HL-60 (cell line): ENCODE results near the gene UBAC2.

ENCODE experiments used
- DNase-seq, 2 experiments: peaks; one replicate each; pipeline ENCODE4 v3.0.0-alpha.2; 2010 to 2020; ENCODE audit warnings: low read depth in 1 of 2, low spot score in 1 of 2
- H3K27ac ChIP-seq: fragments of 250-450 bp; sonication (Bioruptor Pico); replicated peaks from 2 replicates; pipeline ENCODE4 v1.5.1; 2020; ENCODE audit warnings: mild to moderate bottlenecking, moderate library complexity
- H3K27me3 ChIP-seq: fragments of 250-450 bp; sonication (Bioruptor Pico); 2 replicates; pipeline ENCODE4 v1.5.1; 2021; ENCODE audit warnings: mild to moderate bottlenecking, moderate library complexity; ENCODE audit not compliant: insufficient read depth, poor library complexity, severe bottlenecking
- H3K4me3 ChIP-seq: replicated peaks from 2 replicates; pipeline ENCODE4 v1.5.1; 2011; ENCODE audit warnings: mild to moderate bottlenecking, control low read depth, low read length; ENCODE audit not compliant: insufficient read depth
- GABPA ChIP-seq: IDR thresholded peaks from 2 replicates; pipeline ENCODE4 v1.6.1; 2012; ENCODE audit warnings: low read depth
- POLR2AphosphoS5 ChIP-seq: IDR thresholded peaks from 2 replicates; pipeline ENCODE4 v1.6.1; 2012; ENCODE audit warnings: low read depth
- SPI1 ChIP-seq: IDR thresholded peaks from 2 replicates; pipeline ENCODE4 v1.6.1; 2012; ENCODE audit warnings: low read depth, mild to moderate bottlenecking, borderline replicate concordance
- TF ChIP-seq, protein P1 (sequence below): IDR thresholded peaks from one replicate; pipeline ENCODE4 v1.5.1; 2011; ENCODE audit warnings: low read length, control low read depth, inconsistent platforms; ENCODE audit not compliant: insufficient read depth
- TF ChIP-seq, protein P2 (sequence below): IDR thresholded peaks from 2 replicates; pipeline ENCODE4 v1.6.1; 2012; ENCODE audit warnings: low read depth; ENCODE audit not compliant: insufficient replicate concordance

UBAC2 gene

DNA sequence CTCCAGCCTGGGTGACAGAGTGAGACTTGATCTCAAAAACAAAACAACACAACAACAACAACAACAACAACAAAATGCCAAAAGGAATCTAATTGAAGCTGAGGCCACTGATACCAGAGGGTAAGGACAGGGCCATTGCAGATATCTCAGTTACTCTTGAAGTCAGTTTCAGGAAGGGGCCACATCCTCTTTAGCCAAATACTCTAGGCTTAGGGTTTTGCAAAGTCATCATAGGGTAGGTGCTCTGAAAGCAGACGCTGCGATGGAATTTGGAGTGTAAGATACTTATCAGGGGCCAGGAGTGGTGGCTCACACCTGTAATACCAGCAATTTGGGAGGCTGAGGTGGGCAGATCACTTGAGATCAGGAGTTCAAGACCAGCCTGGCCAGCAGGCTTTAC lies 46.6 kb upstream of the UBAC2 start:
- no peak overlapping the region for H3K27ac ChIP-seq
- H3K27me3 ChIP-seq, result peaks cover 44% of the 10 kb centered on the region
- no peak for TF ChIP-seq GABPA
- DNase-seq, result peak in 1 of 2 experiments; percentile 30
- no peak overlapping the region for H3K4me3 ChIP-seq

DNA sequence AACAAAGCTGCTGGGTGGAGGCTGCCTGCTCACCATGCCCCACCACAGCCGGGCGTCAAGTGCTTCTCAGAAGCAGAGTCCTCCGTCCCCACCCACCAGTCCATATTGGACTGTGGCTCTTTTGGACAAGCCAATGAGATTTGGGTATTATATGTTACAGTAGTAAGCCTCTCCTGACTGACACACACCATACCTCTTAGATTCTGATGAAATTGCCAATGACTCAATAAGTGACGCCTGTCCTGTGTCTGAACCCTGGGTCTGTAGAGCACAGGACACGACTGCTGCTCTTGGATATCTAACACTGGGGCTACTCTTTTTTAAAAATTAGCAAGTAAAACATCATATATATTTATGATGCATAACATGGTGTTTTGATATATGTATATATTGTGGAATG lies 44.8 kb upstream of the UBAC2 start:
- DNase-seq, result no peak
- H3K4me3 ChIP-seq, result no peak overlapping the region

DNA sequence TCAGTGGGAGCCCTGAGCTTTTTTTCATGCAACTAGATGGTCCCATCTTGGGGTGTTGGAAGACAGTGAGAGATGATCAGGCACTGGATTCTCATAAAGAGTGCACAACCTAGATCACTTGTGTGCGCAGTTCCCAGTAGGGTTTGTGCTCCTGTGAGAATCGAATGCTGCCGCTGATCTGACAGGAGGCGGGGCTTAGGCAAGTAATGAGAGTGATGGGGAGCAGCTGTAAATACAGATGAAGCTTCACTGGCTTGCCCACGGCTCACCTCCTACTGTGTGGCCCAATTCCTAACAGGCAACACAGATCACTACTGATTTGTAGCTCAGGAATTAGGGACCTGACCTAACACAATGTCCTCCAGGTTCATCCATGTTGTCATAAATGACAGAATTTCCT lies 43.6 kb upstream of the UBAC2 start:
- DNase-seq, result no peak
- no peak overlapping the region for H3K27ac ChIP-seq
- H3K27me3 ChIP-seq, result peaks cover 36% of the 10 kb centered on the region
- TF ChIP-seq POLR2AphosphoS5 (no peak), GABPA (no peak)
- TF ChIP-seq, protein P1, sequence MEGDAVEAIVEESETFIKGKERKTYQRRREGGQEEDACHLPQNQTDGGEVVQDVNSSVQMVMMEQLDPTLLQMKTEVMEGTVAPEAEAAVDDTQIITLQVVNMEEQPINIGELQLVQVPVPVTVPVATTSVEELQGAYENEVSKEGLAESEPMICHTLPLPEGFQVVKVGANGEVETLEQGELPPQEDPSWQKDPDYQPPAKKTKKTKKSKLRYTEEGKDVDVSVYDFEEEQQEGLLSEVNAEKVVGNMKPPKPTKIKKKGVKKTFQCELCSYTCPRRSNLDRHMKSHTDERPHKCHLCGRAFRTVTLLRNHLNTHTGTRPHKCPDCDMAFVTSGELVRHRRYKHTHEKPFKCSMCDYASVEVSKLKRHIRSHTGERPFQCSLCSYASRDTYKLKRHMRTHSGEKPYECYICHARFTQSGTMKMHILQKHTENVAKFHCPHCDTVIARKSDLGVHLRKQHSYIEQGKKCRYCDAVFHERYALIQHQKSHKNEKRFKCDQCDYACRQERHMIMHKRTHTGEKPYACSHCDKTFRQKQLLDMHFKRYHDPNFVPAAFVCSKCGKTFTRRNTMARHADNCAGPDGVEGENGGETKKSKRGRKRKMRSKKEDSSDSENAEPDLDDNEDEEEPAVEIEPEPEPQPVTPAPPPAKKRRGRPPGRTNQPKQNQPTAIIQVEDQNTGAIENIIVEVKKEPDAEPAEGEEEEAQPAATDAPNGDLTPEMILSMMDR, result no peak
- H3K4me3 ChIP-seq, result no peak overlapping the region

More for the DNA sequence above, 44.8 kb upstream of the UBAC2 start:
- no peak overlapping the region for H3K27ac ChIP-seq
- no peak for TF ChIP-seq SPI1
- no peak for TF ChIP-seq GABPA
- TF ChIP-seq POLR2AphosphoS5, result no peak
- TF ChIP-seq, protein P2, sequence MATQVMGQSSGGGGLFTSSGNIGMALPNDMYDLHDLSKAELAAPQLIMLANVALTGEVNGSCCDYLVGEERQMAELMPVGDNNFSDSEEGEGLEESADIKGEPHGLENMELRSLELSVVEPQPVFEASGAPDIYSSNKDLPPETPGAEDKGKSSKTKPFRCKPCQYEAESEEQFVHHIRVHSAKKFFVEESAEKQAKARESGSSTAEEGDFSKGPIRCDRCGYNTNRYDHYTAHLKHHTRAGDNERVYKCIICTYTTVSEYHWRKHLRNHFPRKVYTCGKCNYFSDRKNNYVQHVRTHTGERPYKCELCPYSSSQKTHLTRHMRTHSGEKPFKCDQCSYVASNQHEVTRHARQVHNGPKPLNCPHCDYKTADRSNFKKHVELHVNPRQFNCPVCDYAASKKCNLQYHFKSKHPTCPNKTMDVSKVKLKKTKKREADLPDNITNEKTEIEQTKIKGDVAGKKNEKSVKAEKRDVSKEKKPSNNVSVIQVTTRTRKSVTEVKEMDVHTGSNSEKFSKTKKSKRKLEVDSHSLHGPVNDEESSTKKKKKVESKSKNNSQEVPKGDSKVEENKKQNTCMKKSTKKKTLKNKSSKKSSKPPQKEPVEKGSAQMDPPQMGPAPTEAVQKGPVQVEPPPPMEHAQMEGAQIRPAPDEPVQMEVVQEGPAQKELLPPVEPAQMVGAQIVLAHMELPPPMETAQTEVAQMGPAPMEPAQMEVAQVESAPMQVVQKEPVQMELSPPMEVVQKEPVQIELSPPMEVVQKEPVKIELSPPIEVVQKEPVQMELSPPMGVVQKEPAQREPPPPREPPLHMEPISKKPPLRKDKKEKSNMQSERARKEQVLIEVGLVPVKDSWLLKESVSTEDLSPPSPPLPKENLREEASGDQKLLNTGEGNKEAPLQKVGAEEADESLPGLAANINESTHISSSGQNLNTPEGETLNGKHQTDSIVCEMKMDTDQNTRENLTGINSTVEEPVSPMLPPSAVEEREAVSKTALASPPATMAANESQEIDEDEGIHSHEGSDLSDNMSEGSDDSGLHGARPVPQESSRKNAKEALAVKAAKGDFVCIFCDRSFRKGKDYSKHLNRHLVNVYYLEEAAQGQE, result no peak
- TF ChIP-seq, protein P1, result no peak
- H3K27me3 ChIP-seq, result peaks cover 41% of the 10 kb centered on the region

DNA sequence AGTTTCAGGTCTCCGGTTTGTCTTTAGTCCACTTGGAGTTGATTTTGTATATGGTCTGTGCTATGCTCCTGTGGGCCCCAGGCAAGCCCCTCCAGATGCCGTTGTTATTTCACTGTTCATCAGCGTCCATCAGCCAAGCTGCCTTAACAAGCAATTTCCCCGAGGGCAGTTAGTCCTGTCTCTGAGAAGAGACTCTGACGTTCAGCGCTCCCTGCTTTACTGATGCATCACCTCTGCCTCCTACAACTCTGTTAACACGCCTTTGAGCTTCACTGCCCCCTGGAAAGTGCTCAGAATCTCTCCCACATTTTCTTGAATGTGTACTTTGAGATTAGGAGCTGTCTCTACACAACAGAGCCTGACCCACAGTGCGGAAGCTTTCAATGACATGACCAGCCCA lies 41.8 kb upstream of the UBAC2 start:
- Histone ChIP-seq H3K27me3 (peaks cover 27% of the 10 kb centered on the region), H3K4me3 (no peak overlapping the region), H3K27ac (no peak overlapping the region)
- DNase-seq, result no peak
- TF ChIP-seq GABPA (no peak), SPI1 (no peak), POLR2AphosphoS5 (no peak)
- TF ChIP-seq, protein P1, result no peak
- TF ChIP-seq, protein P2, result no peak
